Neural crest cell (in vitro differentiated cells): ENCODE measurements around the gene FCHSD2. TPM values are rescaled to one million over a fixed set of nuclear protein-coding genes. Genes with fewer than 3 reads are reported as not detected.
"Not testable (repeated sequence)": the region's sequence is repeated elsewhere in the genome, so short reads cannot be mapped to it uniquely, and the experiment has no call there.

ENCODE experiments used
- DNase-seq: peaks from one replicate; pipeline ENCODE4 v3.0.0; 2021; ENCODE audit warnings: low read depth, mixed read lengths, low spot score
- H3K27ac Mint-ChIP-seq: one replicate; pipeline ENCODE4 v1.8.0; 2021; ENCODE audit warnings: mild to moderate bottlenecking, mixed read lengths; ENCODE audit not compliant: unreplicated experiment
- H3K27me3 Mint-ChIP-seq: 2 replicates; pipeline ENCODE4 v1.8.0; 2021; ENCODE audit warnings: low read depth, mild to moderate bottlenecking, mixed read lengths
- H3K36me3 Mint-ChIP-seq: 2 replicates; pipeline ENCODE4 v1.8.0; 2021; ENCODE audit warnings: low read depth, mild to moderate bottlenecking, mixed read lengths
- H3K4me1 Mint-ChIP-seq: 2 replicates; pipeline ENCODE4 v1.8.0; 2021; ENCODE audit warnings: mixed read lengths
- H3K4me3 Mint-ChIP-seq: one replicate; pipeline ENCODE4 v1.8.0; 2021; ENCODE audit warnings: mild to moderate bottlenecking, mixed read lengths
- H3K9me3 Mint-ChIP-seq: 2 replicates; pipeline ENCODE4 v1.8.0; 2021; ENCODE audit warnings: mixed read lengths
- CTCF ChIP-seq: fragments of 200-600 bp; sonication (generic); conservative IDR thresholded peaks from 2 replicates; pipeline ENCODE4 v1.5.0; 2021; ENCODE audit warnings: antibody characterized with exemption, mild to moderate bottlenecking
- total RNA-seq: library from RNA; stranded (reverse); gene quantifications from 2 replicates; pipeline ENCODE4 v1.2.1, GENCODE V29; 2021

FCHSD2 gene
- total RNA-seq, 1 donor from 2014 or later = 34.4 TPM

GRCh38 chr11:72920001-72920400 lies 222.1 kb downstream of the FCHSD2 start:
- no peak for TF ChIP-seq CTCF
- DNase-seq = no peak
- Mint-ChIP-seq H3K4me1 (peaks cover 3% of the 10 kb centered on the region), H3K27me3 (no peaks in the 10 kb centered on the region), H3K36me3 (peaks cover 17% of the 10 kb centered on the region), H3K4me3 (no peak overlapping the region), H3K9me3 (peaks cover 3% of the 10 kb centered on the region), H3K27ac (no peak overlapping the region)

GRCh38 chr11:72918851-72919250 lies 223.3 kb downstream of the FCHSD2 start:
- no peak for DNase-seq
- Mint-ChIP-seq H3K9me3 (peaks cover 11% of the 10 kb centered on the region), H3K27me3 (no peaks in the 10 kb centered on the region), H3K4me3 (no peak overlapping the region), H3K27ac (no peak overlapping the region), H3K36me3 (peaks cover 28% of the 10 kb centered on the region), H3K4me1 (peaks cover 3% of the 10 kb centered on the region)
- TF ChIP-seq CTCF = no peak

DNA sequence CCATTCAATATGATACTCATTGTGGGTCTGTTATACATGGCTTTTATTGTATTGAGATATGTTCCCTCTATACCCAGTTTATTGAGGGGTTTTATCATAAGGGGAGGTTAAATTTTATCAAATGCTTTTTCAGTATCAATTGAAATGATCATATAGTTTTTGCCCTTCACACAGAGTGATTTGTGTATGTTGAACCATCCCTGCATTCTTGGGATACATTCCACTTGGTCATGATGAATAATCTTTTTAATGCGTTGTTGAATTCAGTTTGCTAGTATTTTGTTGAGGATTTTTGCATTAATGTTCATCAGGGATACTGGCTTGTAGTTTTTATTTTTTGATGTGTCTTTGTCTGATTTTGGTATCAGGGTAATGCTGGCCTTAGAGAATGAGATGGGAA lies 229.9 kb downstream of the FCHSD2 start:
- TF ChIP-seq CTCF = no peak
- peaks cover 35% of the 10 kb centered on the region for H3K9me3 Mint-ChIP-seq
- no peak overlapping the region for H3K27ac Mint-ChIP-seq
- H3K27me3 Mint-ChIP-seq = no peaks in the 10 kb centered on the region
- H3K4me3 Mint-ChIP-seq = no peak overlapping the region
- no peak for DNase-seq
- peaks cover 70% of the 10 kb centered on the region for H3K36me3 Mint-ChIP-seq
- H3K4me1 Mint-ChIP-seq = no peaks in the 10 kb centered on the region

DNA sequence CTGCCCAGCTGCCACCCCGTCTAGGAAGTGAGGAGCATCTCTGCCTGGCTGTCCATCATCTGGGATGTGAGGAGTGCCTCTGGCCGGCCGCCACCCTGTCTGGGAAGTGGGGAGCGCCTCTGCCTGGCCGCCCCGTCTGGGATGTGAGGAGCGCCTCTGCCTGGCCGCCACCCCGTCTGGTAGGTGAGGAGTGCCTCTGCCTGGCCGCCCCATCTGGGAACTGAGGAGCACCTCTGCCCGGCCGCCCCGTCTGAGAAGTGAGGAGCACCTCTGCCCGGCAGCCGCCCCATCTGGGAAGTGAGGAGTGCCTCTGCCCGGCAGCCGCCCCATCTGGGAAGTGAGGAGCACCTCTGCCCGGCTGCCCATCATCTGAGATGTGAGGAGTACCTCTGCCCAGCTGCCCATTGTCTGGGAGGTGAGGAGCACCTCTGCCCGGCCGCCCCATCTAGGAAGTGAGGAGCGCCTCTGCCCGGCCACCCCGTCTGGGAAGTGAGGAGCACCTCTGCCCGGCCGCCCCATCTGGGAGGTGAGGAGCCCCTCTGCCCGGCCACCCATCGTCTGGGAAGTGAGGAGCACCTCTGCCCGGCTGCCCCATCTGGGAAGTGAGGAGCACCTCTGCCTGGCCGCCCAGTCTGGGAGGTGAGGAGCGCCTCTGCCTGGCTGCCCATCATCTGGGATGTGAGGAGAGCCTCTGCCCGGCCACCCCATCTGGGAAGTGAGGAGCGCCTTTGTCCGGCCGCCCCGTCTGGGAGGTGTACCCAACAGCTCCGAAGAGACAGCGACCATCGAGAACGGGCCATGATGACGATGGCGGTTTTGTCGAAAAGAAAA lies 232.3 kb downstream of the FCHSD2 start:
- H3K9me3 Mint-ChIP-seq = peaks cover 34% of the 10 kb centered on the region
- not testable (repeated sequence) for H3K4me3 Mint-ChIP-seq, DNase-seq, H3K27ac Mint-ChIP-seq, H3K27me3 Mint-ChIP-seq, H3K4me1 Mint-ChIP-seq
- peaks cover 67% of the 10 kb centered on the region for H3K36me3 Mint-ChIP-seq

DNA sequence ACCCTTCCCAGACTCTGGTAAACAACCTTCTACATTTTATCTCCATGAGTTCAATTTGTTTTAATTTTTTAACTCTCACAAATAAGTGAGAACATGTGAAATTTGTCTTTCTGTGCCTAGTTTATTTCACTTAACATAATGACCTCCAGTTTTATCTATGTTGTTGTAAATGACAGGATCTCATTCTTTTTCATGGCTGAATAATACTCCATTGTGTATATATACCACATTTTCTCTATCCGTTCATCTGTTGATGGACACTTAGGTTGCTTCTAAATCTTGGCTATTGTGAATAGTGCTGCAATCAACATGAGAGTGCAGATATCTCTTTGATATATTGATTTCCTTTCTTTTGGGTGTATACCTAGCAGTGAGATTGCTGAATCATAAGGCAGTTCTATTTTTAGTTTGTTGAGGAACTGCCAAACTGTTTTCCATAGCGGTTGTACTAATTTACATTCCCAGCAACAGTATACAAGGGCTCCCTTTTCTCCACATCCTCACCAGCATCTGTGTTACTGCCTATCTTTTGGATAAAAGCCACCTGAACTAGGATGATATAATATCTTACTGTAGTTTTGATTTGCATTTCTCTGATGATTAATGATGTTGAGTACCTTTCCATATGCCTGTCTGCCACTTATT lies 234.0 kb downstream of the FCHSD2 start:
- H3K4me1 Mint-ChIP-seq = no peaks in the 10 kb centered on the region
- no peak for DNase-seq
- H3K4me3 Mint-ChIP-seq = no peak overlapping the region
- peaks cover 58% of the 10 kb centered on the region for H3K36me3 Mint-ChIP-seq
- H3K27me3 Mint-ChIP-seq = no peaks in the 10 kb centered on the region
- no peak for TF ChIP-seq CTCF
- H3K27ac Mint-ChIP-seq = no peak overlapping the region
- peaks cover 28% of the 10 kb centered on the region for H3K9me3 Mint-ChIP-seq

DNA sequence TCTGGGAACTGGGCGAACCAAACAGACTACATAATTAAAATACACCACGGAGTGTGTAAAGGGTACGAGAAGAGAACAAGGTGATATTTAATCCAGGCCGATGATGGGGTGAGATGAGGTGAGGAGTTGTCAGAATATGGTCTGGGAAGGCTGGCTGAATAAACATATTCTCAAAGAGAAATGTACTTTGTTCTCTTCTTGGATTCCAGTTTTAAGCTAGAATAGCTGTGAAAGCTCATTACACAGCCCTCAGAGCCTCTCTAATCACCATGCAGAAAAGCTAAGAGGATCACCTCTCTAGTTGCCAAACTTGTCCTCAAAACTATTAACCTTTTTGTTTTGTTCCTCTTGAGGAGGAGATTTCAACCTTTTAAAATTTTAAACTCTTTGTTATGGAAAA lies 238.1 kb downstream of the FCHSD2 start:
- no peak for DNase-seq
- Mint-ChIP-seq H3K4me3 (no peak overlapping the region), H3K27ac (no peak overlapping the region), H3K4me1 (no peaks in the 10 kb centered on the region), H3K27me3 (no peaks in the 10 kb centered on the region), H3K36me3 (peaks cover 29% of the 10 kb centered on the region), H3K9me3 (peaks cover 14% of the 10 kb centered on the region)
- TF ChIP-seq CTCF = no peak
